Cardiac fibroblast (primary cell): ENCODE measurements around the gene HOXA7.
A peak's percentile ranks its signal among the peaks of the same experiment; 100 is the strongest.

Experiments used
- DNase-seq, 2 donors: peaks; one replicate each; pipeline versions ENCODE4 v3.0.0 to v3.0.0-alpha.2; 2010; ENCODE audit warnings: low read depth in 2 of 2
- H3K4me3 ChIP-seq, 2 donors: replicated peaks in 1 of 2; 1 replicate in 1 of 2; 2 replicates in 1 of 2; pipeline ENCODE4 v1.5.1; 2011; ENCODE audit warnings: low read depth in 2 of 2, low read length in 2 of 2, mild to moderate bottlenecking in 2 of 2, moderate library complexity in 1 of 2
- CTCF ChIP-seq: IDR thresholded peaks from one replicate; pipeline ENCODE4 v1.5.1; 2011; ENCODE audit warnings: low read depth, mild to moderate bottlenecking, low read length, inconsistent platforms

The HOXA7 gene

GRCh38 chr7:27112955-27113949 lies 43.2 kb downstream of the HOXA7 start:
- no peak for TF ChIP-seq CTCF
- H3K4me3 ChIP-seq = peak overlapping the region; percentile 15 to 38
- peak in 1 of 2 donors; percentile 53 for DNase-seq

GRCh38 chr7:27112361-27112760 lies 44.1 kb downstream of the HOXA7 start:
- no peak for DNase-seq
- no peak for TF ChIP-seq CTCF
- no peak overlapping the region for H3K4me3 ChIP-seq

GRCh38 chr7:27111751-27112277 lies 44.7 kb downstream of the HOXA7 start:
- no peak for TF ChIP-seq CTCF
- no peak for DNase-seq
- H3K4me3 ChIP-seq = no peak overlapping the region

- no peak overlapping the region for H3K4me3 ChIP-seq
- DNase-seq = peak in 1 of 2 donors; percentile 34
Measured at GRCh38 chr7:27111042-27111750, 45.3 kb downstream of the HOXA7 start.

GRCh38 chr7:27110186-27111031 lies 46.1 kb downstream of the HOXA7 start:
- TF ChIP-seq CTCF = no peak
- peak in 1 of 2 donors; percentile 64 for DNase-seq
- H3K4me3 ChIP-seq = no peak overlapping the region

More at GRCh38 chr7:27111042-27111750, 45.3 kb downstream of the HOXA7 start:
- no peak for TF ChIP-seq CTCF

- no peak overlapping the region for H3K4me3 ChIP-seq
- no peak for DNase-seq
- no peak for TF ChIP-seq CTCF
Measured at GRCh38 chr7:27109466-27110185, 46.8 kb downstream of the HOXA7 start.
